ENCODE measurements around the gene ARL16.

Gene ARL16

GRCh38 chr17:81712468-81713003 lies 28.9 kb upstream of the ARL16 start:
- no peak for DNase-seq

- DNase-seq = peak; percentile 41 to 70
These were observed 28.3 kb upstream of the ARL16 start, which contains the start of gene SLC25A10 for GRCh38 chr17:81711814-81712467. SLC25A10 (plus strand) TSS chr17:81712284; CDS start chr17:81712427, 143 bp downstream.

DNA sequence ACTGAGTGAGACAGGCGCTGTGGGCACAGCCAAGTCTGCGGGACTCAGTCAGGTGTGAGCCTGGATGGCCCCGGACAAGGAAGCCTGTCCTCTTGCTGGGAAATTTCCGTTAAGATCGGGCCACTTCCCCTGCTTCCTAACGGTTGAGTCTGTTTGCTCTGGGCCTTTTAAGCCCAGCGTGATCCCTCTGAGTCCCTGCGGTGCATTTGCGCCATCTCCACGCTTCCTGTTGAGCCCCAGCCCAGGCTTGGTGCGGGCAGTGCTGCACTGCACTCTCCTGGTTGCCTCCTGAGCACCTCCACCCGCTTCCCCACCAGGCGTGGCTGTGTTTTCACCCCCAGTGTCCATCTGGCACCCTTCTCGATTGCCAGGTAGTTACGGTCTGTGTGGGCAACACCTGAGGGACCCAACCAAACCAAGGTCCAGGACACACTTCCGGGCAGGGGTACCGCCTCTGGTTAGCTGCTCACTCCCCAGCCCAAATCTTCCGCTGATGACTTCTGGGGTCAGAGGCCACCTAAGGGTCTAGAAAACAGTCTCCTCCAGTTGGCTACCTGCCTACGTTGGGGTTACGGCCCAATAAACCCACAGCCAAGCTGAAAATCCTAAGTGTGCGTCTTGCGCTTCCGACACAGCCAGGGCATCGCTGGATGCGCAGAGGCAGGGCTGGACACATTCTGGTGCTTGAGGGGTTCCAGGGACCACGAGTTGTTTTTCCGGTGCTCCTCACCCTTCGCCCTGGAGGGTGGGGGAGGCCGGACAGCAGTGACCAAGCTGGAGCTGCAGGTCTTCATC lies 27.1 kb upstream of the ARL16 start:
- DNase-seq = no peak

GRCh38 chr17:81708739-81709185 lies 25.2 kb upstream of the ARL16 start:
- DNase-seq = no peak

DNA sequence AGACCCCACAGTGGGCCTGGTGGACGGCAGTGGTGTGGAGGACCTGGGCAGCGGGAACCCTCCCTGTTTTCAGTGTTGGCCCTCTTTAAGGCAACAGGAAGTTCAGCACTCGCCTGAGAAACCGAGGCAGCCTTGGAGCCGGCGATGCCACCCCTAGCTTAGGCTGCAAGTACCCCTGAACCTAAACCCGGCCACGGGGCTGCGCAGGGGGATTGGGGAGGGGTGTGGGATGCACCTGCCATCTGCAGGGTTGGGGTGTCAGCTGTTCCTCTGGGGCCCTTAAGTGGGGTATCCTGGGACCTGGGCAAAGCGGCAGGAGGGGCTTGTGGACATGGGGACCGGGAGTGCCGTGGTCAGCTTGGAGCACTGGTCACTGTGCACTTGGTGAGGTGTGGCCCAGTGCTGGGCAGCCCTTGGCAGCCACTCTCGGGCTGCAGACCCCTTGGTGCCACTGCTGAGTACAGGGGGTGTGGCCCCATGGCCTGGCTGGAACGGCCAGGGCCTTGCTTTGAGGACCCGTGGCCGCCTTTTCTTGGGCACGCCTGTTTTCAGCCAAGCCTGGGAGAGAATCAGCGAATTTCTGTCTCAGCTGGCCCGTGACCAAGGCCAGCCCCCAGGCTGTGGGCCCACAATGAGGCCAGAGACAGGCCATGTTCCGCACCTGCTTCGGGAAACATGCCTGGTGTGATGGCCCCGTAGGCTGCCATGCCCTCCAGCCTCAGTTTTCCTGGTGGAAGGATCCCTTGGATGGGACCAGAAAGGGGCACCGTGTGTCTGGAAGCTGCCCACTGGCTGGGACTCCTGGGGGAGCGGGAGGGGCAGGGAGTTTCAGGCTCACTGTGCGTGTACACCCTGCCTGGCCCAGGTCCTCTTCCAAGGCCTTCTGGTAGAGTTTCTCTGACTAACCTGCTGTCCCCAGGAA lies 24.4 kb upstream of the ARL16 start:
- no peak for DNase-seq

DNA sequence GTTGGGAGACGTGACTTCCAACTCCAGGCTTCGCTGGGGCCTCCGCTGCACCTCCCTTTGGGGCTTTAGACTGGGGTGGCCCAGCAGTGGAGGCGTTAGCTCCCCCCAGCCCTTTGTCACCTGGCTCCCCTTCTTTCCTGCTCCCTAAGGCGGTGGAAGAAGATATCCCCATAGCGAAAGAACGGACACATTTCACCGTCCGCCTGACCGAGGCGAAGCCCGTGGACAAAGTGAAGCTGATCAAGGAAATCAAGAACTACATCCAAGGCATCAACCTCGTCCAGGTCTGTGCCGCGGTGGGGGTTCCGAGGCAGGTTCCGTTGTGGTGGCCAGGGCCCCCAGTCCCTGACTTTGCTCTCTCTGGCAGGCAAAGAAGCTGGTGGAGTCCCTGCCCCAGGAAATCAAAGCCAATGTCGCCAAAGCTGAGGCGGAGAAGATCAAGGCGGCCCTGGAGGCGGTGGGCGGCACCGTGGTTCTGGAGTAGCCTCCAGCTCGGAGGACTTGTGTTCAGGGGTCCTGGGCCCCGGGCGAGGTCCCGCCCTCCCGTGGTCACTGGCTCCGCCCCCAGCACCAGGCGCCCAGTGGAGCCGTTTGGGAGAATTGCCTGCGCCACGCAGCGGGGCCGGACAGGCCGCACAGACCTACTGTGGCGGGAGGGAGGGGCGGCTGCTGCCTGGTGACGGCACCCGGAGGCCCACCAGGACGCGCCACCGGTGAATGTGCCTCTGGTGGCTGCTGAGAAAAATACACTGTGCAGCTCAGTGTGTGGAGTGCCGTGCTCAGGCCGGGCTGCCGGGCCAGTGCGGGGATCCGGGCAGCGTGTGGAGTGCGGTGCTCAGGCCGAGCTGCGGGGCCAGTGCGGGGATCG lies 23.4 kb upstream of the ARL16 start:
- no peak for DNase-seq

DNA sequence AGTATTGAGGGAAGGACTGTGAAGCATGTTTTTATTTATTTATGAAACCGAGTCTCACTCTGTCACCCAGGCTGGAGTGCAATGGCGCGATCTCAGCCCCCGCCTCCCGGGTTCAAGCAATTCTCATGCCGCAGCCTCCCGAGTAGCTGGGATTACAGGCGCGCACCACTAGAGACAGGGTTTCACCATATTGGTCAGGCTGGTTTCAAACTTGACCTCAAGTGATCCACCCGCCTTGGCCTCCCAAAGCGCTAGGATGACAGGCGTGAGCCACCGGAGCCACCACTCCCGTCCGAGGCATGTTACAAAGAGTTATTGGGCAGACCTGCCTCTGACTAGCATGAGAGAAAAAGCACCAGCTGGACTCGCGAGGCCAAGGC lies 22.6 kb upstream of the ARL16 start:
- DNase-seq = no peak

- DNase-seq = no peak
These were observed 22.1 kb upstream of the ARL16 start for GRCh38 chr17:81705518-81706231.

DNA sequence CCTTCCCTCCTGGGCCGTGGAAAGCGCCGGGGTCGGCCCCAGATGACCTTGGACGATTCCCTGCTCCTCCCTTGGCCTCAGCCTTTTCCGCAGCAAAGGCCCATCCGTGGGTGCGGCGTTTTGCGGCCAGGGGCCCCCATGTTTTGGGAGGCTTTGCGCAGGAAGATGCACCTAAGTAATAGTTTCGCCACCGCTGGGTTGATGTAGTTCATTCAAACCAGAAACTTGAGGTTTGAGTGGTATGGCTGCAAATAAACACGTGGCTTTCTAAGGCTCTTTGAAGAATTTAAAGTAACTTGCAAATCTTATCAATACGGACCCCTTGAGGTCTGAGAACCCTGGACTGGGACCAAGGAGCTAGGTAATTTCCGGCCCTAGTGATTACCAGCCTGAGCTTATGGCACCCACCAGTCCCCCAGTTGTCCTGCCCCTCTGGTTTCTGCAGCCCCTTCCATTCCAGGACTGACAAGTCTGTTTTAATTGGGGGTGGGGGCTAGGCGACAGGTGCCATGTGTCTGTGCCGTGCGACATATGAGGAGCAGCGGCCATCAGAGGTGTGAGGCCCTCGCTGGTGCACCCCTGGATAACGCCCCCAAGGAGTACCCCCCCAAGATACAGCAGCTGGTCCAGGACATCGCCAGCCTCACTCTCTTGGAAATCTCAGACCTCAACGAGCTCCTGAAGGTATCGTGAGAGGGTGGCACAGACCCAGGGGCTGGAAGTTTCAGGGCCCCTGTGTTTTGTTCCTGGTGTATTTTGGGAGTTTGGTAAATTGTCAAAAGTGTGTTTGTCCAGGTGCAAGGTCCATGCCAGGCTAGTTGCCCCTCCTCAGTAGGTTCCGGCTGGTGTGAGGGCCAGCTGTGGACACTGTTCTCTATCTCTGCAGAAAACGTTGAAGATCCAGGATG lies 20.4 kb upstream of the ARL16 start:
- DNase-seq = no peak

DNA sequence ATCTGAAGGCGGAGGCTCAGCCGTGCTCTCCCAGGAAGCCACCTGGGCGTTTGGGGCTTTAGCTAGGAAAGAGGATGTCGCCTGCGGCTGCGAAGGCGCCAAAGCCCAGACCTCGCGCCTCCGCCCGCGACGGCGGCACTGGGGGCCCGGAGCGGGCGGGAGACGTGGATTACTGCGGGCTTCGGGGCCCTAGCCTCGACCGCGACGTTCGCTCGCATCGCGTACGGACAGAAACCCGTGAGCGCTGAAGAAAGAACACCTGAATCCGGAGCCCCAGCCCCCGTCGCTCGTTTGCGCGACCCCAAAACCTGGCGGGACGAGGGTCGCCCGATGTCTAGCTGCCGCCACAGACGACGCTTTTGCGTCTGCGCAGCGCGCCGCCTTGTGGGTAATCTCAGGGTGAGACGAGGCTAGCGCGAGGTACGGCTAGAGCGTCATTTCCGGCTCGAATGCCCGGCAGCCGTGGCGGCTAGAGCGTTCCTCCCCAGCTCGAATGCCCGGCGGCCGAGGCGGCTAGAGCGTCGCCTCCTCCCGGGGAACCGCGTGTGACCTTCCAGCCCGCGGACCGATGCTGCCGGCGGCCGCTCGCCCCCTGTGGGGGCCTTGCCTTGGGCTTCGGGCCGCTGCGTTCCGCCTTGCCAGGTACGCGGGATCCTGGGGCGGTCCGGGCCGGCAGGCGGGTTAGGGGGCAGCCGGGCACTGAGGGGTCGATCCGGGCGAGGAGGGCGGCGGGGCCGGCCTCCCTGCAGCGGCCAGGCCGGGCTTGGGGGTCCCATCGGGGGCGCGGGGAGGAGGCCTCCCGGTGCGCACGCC lies 19.5 kb upstream of the ARL16 start, which contains the start of gene MRPL12:
TSS of gene MRPL12 (plus strand) at position 434 of the 813 bp plus-strand sequence. CDS start at position 569, 135 bp downstream.
- DNase-seq = peak; percentile 89 to 96

DNA sequence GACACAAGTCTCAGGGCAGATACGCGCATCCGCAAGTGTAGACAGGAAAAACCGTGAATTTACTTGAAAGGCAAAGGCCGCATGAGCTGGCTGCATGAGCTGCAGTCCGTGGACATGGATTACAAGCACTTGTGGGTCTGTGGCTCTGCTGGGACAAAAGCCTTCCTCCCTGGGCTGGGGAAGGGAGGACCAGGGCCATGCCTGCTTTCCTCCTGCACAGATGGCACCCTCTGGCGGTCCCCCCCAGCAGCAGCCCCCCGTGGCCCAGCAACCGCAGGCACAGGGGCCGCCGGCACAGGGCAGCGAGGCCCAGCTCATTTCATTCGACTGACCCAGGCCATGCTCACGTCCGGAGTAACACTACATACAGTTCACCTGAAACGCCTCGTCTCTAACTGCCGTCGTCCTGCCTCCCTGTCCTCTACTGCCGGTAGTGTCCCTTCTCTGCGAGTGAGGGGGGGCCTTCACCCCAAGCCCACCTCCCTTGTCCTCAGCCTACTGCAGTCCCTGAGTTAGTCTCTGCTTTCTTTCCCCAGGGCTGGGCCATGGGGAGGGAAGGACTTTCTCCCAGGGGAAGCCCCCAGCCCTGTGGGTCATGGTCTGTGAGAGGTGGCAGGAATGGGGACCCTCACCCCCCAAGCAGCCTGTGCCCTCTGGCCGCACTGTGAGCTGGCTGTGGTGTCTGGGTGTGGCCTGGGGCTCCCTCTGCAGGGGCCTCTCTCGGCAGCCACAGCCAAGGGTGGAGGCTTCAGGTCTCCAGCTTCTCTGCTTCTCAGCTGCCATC lies 17.9 kb upstream of the ARL16 start:
- DNase-seq = no peak

GRCh38 chr17:81700353-81701287 lies 17.0 kb upstream of the ARL16 start:
- no peak for DNase-seq

- no peak for DNase-seq
These were observed 13.9 kb upstream of the ARL16 start for GRCh38 chr17:81697261-81698044.

GRCh38 chr17:81696218-81696941 lies 12.8 kb upstream of the ARL16 start:
- no peak for DNase-seq

GRCh38 chr17:81695801-81696200 lies 12.2 kb upstream of the ARL16 start:
- no peak for DNase-seq
